ENCODE measurements around the gene ANKRD36B.

GRCh38 chr2:97617911-97618310 lies 28.2 kb upstream of the ANKRD36B start:
- no peak for TF ChIP-seq CTCF (conservative IDR thresholded peaks at IDR 0.05 in 1 of 2, IDR thresholded peaks at IDR 0.05 in 1 of 2; ENCODE audit: extremely low read depth in 1 of 2, insufficient read depth in 1 of 2, low read depth in 1 of 2, low read length in 2 of 2)
- TF ChIP-seq EZH2 (IDR thresholded peaks at IDR 0.05; ENCODE audit: borderline replicate concordance, low read length) = no peak

All from mammary epithelial cell (primary cell).